NCI-H748 treated with DMSO at 0.1 percent for 48 hours (cell line): ENCODE measurements around the gene SLC25A26.

Source experiments
- DNase-seq: peaks from one replicate; lab custom pipeline; 2025; lab: John Stamatoyannopoulos, UW

The SLC25A26 gene

DNA sequence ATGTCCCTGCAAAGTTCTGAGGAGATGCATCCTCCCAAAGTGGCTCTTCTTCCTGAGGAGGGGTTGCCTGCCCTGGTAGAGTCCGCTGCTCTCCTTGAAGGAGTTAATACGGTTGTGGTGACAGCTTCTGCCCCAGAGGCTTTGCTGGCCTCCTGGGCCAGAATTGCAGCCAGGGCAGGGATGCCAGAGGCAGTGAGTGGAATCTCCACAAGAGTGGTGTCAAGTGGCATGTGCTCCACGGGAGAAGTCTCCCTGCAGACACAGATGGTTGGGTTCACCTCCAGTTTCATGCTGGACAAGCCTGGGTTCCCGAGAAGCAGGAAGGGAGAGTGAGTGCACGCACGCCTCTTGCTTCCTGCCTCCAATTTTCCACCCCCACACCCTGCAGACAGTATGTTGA, 105.5 kb downstream of the SLC25A26 start:
- DNase-seq = no peak

DNA sequence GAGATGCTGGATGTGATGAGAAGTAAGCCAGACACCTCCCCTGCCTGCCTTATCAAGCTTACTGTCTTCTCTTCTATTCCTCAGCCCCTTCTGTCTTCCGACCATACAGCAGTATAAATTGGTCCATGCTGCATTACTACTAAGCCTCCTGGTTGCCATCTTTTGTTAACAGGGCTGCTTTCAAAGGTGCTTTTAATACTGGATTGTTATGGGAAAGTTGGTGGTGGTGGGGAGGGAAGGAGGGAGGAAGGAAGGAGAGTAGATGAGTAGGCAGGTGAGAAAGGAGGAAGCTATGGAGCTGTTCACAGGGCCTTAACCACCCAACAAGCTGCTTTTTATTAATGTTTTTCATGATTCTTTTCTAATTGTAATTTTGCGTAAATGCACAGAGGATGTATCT, 114.9 kb downstream of the SLC25A26 start:
- DNase-seq = no peak

DNA sequence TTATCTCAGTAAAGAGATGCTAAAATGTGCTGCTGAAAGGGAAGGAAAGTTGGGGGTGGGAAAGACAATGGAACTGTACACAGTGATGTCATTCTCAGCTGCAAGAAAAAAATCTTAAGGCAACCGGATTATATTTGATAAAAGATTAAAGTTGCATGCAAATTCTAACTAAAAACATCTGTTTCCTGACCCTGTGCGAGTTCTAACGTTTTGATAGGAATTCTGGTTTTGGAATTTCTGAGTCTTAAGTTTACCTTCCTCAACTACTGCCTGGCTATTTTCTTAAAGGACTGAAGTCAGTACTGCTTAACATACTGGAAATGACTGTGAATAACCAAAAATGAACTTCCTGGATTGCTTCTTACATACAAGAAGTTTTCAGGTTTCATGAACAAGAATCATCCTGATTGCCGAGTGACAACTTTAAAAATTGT, 115.5 kb downstream of the SLC25A26 start:
- no peak for DNase-seq

- DNase-seq = no peak
Measured at GRCh38 chr3:66338927-66339326, 118.1 kb downstream of the SLC25A26 start.

- no peak for DNase-seq
Measured at GRCh38 chr3:66342717-66343356, 122.0 kb downstream of the SLC25A26 start.

GRCh38 chr3:66344391-66344811, 123.6 kb downstream of the SLC25A26 start:
- no peak for DNase-seq

GRCh38 chr3:66344848-66345578, 124.2 kb downstream of the SLC25A26 start:
- no peak for DNase-seq

- no peak for DNase-seq
Measured at GRCh38 chr3:66348704-66349103, 127.9 kb downstream of the SLC25A26 start.

DNA sequence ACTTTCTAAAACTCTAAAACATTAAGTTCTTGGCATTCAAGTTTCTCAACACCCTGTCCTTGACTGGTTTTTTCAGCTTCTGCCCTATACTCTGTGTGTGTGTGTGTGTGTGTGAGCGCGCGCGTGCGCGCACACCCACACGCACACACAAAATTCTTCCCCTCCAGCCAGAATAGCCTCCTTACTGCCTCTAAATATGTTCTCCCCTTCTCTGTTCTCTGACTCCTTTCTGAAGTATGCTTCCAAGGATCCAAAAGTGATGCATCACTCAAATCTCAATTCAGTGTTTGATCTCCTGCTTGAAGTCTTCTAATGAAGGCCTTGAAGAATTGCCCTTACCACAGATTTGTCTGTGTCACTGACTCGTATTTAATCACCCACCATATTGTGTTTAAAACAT, 129.8 kb downstream of the SLC25A26 start:
- DNase-seq = no peak

- no peak for DNase-seq
Measured at GRCh38 chr3:66353039-66353438, 132.2 kb downstream of the SLC25A26 start.

DNA sequence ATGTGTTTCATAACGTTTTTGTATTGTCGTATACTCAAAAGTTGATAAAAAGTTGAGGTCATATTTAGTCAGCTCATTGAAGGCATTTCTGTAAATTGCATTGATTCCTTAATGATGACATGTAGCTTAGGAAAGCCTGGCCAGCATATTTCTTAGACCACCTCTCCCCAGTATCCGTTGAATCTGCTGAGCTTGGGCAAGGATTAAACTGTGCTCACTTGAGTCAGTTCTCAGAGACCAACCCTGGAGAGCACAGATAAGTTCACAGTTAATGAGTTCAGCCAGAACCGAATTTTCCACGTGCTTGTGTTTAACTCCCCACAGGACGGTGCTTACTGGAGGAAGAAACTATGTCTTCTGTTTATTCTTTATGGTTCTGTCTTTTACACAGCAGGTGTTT, 132.7 kb downstream of the SLC25A26 start:
- no peak for DNase-seq

GRCh38 chr3:66354001-66354400, 133.2 kb downstream of the SLC25A26 start:
- DNase-seq = no peak

GRCh38 chr3:66355394-66355793, 134.6 kb downstream of the SLC25A26 start:
- no peak for DNase-seq

DNA sequence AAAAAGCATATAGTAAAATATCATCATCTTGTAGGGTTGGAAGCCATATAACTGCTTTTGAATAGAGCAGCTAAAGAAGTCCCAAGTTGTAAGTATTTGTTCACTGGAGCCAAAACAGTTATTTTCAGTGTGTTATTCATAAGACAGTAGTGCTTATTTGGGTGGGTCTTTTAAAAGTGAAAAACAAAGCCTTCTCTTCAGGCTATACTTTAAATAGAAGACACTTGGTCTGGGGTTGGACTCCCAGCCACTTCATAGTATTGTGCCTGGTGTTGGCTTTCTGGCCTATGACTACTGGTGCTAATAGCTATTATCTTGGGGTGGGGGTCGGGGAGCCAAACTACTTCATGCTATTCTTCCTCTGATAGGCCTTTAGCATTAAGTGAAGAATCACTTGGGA, 135.2 kb downstream of the SLC25A26 start:
- no peak for DNase-seq

GRCh38 chr3:66361356-66361755, 140.6 kb downstream of the SLC25A26 start:
- no peak for DNase-seq

DNA sequence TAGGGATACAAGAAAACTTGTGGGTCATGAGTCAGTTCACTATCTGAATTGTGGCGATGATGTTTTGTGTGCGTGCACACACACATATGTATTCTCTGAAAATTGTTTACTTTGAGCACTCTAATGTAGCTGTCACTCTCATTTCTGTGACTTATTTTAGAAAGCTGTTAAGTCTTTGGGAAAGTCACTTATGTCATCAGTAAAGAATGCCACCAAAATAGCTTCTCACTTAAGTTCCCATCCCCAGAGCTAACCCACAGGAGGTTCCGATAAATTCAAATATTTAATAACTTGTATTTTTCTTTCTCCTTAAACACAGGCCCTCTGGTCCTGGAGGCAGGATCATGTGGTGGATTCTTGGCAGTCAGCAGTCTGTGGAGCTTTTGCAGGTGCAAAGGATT, 141.7 kb downstream of the SLC25A26 start:
- no peak for DNase-seq

DNA sequence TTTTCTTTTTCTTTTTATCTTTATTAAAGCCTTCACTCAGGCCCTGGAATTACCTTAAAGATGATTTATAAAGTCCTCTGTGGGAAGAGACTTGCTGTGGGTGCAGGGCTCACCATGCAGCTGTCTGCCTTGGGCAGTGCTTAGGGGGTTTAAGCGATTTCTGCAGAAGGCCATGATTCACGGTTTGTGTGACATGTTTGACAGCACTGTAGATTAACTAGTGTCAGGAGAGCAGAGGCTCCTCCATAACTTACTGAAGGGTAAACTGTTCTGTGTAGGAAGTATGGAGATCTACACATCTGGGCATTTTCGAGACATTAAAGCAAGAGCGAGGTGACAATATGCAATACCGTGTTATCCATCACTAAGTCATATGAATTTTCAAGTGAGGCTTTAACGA, 142.3 kb downstream of the SLC25A26 start:
- no peak for DNase-seq

DNA sequence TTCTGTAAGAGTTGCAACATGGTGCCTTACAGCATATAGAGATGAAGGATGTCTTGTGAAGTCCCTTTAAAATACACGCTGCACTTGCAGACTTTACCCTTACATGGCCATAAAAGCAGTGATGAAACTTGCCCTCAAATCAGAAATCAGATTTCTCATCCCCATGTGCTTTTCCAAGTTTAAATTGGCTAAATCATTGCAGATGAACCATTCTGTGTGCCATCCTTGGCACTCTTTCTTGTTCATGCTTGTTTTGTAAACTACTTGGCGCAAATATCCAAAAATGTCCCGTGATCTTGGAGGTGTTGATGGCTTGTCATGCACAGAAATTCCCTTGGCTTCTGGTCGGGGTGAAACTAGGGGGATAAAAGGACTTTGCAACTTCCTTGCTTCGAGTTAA, 144.3 kb downstream of the SLC25A26 start:
- no peak for DNase-seq

GRCh38 chr3:66366747-66367146, 145.9 kb downstream of the SLC25A26 start:
- no peak for DNase-seq

DNA sequence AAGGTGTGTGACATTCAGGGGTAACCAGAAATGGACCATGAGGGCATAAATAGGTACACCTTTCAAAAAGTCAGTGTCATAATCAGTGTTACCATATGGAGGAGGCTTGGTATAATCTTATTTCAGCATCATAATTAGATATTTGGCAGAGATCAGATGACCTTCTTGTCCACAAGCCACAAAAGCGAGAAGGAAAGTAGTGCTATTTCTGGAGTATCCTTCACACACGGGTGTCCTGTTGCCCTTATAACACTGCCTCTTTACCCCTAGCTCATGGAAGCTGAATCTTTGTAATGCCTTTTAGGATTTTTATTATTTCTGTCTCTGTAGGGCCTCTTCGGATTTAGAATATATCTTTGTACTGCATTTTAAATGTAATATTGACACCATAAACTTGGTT, 147.2 kb downstream of the SLC25A26 start:
- DNase-seq = no peak

- no peak for DNase-seq
Measured at GRCh38 chr3:66370179-66370578, 149.4 kb downstream of the SLC25A26 start.

GRCh38 chr3:66371432-66371831, 150.6 kb downstream of the SLC25A26 start:
- DNase-seq = no peak

- peak; percentile 69 for DNase-seq
Measured at GRCh38 chr3:66372681-66373350, 152.0 kb downstream of the SLC25A26 start.
